Transverse colon (tissue), 3 donors: ENCODE measurements around the gene MMP10.

ENCODE experiments used
- EP300 ChIP-seq: sonication (generic); formaldehyde crosslinking; IDR thresholded peaks from one replicate; pipeline ENCODE4 v1.6.1; 2017; ENCODE audit warnings: antibody characterized with exemption, low read depth
- POLR2A ChIP-seq: fragments of 450-650 bp; IDR thresholded peaks from one replicate; pipeline ENCODE4 v1.6.1; 2016; ENCODE audit warnings: antibody characterized with exemption, mild to moderate bottlenecking, moderate library complexity
- TF ChIP-seq, protein P1 (sequence below), 5 experiments: fragments of 200-600 bp in 3 of 5; fragments of 450-650 bp in 2 of 5; sonication (generic) in 3 of 5; IDR thresholded peaks; 1 replicate in 2 of 5; 2 replicates in 3 of 5; pipeline ENCODE4 v1.5.1; 2016 to 2017; ENCODE audit warnings: antibody characterized with exemption in 5 of 5, inconsistent platforms in 3 of 5, mild to moderate bottlenecking in 2 of 5, moderate library complexity in 1 of 5

DNA sequence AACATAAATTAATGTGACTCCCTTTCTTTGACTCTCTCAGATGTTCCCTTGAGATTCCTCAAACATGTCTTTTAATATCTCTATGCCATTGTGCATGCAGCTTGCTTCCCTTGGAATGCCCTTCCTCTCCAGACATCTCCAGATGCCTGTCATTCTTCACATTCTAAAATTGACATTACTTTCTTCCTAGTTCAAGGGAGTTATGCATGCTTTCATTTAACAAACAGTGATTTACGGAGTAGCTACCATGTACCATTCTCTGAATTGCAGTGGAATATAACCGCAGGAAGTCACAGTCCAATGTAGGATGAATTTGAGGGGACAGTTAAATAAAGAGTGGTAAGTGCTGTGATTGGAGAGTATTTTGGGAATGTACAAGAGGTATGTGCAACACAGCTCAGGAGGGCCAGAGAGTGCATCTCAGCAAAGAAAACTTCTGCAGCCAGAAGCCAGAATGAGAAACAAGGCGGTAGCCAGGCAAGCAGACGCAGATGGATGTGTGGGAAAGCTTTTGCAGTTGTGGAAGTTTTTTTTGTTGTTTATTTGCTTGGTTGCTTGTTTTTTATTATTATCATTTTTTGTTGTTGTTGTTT, 18.7 kb downstream of the MMP10 start:
- TF ChIP-seq, protein P1, sequence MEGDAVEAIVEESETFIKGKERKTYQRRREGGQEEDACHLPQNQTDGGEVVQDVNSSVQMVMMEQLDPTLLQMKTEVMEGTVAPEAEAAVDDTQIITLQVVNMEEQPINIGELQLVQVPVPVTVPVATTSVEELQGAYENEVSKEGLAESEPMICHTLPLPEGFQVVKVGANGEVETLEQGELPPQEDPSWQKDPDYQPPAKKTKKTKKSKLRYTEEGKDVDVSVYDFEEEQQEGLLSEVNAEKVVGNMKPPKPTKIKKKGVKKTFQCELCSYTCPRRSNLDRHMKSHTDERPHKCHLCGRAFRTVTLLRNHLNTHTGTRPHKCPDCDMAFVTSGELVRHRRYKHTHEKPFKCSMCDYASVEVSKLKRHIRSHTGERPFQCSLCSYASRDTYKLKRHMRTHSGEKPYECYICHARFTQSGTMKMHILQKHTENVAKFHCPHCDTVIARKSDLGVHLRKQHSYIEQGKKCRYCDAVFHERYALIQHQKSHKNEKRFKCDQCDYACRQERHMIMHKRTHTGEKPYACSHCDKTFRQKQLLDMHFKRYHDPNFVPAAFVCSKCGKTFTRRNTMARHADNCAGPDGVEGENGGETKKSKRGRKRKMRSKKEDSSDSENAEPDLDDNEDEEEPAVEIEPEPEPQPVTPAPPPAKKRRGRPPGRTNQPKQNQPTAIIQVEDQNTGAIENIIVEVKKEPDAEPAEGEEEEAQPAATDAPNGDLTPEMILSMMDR (IDR thresholded peaks at IDR 0.05), result no peak
- no peak for TF ChIP-seq POLR2A
- TF ChIP-seq EP300, result no peak
